T-helper 1 cell treated with Interleukin-12 subunit alpha and Interleukin-12 subunit beta and Interleukin-4 antibody, amounts not matched to agents 30 ng/mL and 1 ng/mL, for 36 hours (primary cell): ENCODE data around the gene AIG1. TPM values are rescaled to one million over a fixed set of nuclear protein-coding genes. Genes with fewer than 3 reads are reported as not detected.
"Not testable (repeated sequence)": the region's sequence is repeated elsewhere in the genome, so short reads cannot be mapped to it uniquely, and the experiment has no call there.

Experiments
- intact Hi-C: fragments of 100-400 bp; cut with micrococcal nuclease; formaldehyde crosslinking; loops from one replicate; pipeline ENCODE4 v1.15.1; 2024
- total RNA-seq: library from RNA; stranded (reverse); gene quantifications from 2 replicates; pipeline ENCODE4 v1.2.3, GENCODE V29; 2022

AIG1 gene
- total RNA-seq, 1 donor from 2014 or later, result 5.0 TPM

- intact Hi-C loops, result no loop called here
These were observed 63.3 kb downstream of the AIG1 start for GRCh38 chr6:143123941-143124340.

GRCh38 chr6:143125455-143125854 lies 64.8 kb downstream of the AIG1 start:
- intact Hi-C loops, result no loop called here

GRCh38 chr6:143125864-143126573 lies 65.3 kb downstream of the AIG1 start:
- intact Hi-C loops, result no loop called here

GRCh38 chr6:143126574-143126941 lies 65.9 kb downstream of the AIG1 start:
- intact Hi-C loops, result no loop called here

GRCh38 chr6:143127941-143128680 lies 67.4 kb downstream of the AIG1 start:
- intact Hi-C loops, result no loop called here

GRCh38 chr6:143128681-143129015 lies 68.0 kb downstream of the AIG1 start:
- intact Hi-C loops, result no loop called here

GRCh38 chr6:143130928-143131327 lies 70.2 kb downstream of the AIG1 start:
- intact Hi-C loops, result no loop called here

GRCh38 chr6:143135325-143135724 lies 74.6 kb downstream of the AIG1 start:
- intact Hi-C loops, result no loop called here

GRCh38 chr6:143135797-143136561 lies 75.3 kb downstream of the AIG1 start:
- intact Hi-C loops, result no loop called here

- intact Hi-C loops, result no loop called here
These were observed 76.0 kb downstream of the AIG1 start for GRCh38 chr6:143136647-143137046.

GRCh38 chr6:143139239-143139784 lies 78.6 kb downstream of the AIG1 start:
- intact Hi-C loops, result no loop called here

- intact Hi-C loops, result not testable (repeated sequence)
These were observed 79.2 kb downstream of the AIG1 start for GRCh38 chr6:143139884-143140283.

GRCh38 chr6:143140767-143141166 lies 80.1 kb downstream of the AIG1 start:
- intact Hi-C loops, result no loop called here

- intact Hi-C loops, result no loop called here
These were observed 80.8 kb downstream of the AIG1 start for GRCh38 chr6:143141442-143141841.

- intact Hi-C loops, result no loop called here
These were observed 85.6 kb downstream of the AIG1 start for GRCh38 chr6:143146186-143146851.

GRCh38 chr6:143149771-143150170 lies 89.1 kb downstream of the AIG1 start:
- intact Hi-C loops, result no loop called here

- intact Hi-C loops, result no loop called here
These were observed 89.6 kb downstream of the AIG1 start for GRCh38 chr6:143150281-143150680.

- intact Hi-C loops, result no loop called here
These were observed 90.7 kb downstream of the AIG1 start for GRCh38 chr6:143151381-143151780.

- intact Hi-C loops, result no loop called here
These were observed 95.0 kb downstream of the AIG1 start for GRCh38 chr6:143155681-143156080.

- intact Hi-C loops, result no loop called here
These were observed 96.4 kb downstream of the AIG1 start for GRCh38 chr6:143157131-143157530.

GRCh38 chr6:143158113-143158581 lies 97.5 kb downstream of the AIG1 start:
- intact Hi-C loops, result no loop called here
